ENCODE data around the gene MORN5.

MORN5 gene

GRCh38 chr9:122159026-122159924 is at the start of gene MORN5, which contains the start of gene NDUFA8 (continued):
- TF ChIP-seq ZBTB49 (tag by site-specific recombination; IDR thresholded peaks at IDR 0.05; ENCODE audit: low read depth) (no peak), FEZF1 (tag by site-specific recombination; IDR thresholded peaks at IDR 0.05) (no peak), ZBTB17 (tag by site-specific recombination; IDR thresholded peaks at IDR 0.05) (peak; percentile 77), ZBTB10 (tag by site-specific recombination; IDR thresholded peaks at IDR 0.05) (peak; percentile 56; the same call in 1 of the 2 replicates), ZXDB (tag by site-specific recombination; IDR thresholded peaks at IDR 0.05) (peak; percentile 42), PRDM10 (tag by site-specific recombination; IDR thresholded peaks at IDR 0.05) (peak; percentile 99), KLF17 (tag by site-specific recombination; IDR thresholded peaks at IDR 0.05) (0 out of 2 replicates have a peak, but pooled peaks have one; percentile 17), ZNF692 (tag by site-specific recombination; IDR thresholded peaks at IDR 0.05) (0 out of 2 replicates have a peak, but pooled peaks have one; percentile 24), ZNF10 (tag by site-specific recombination; IDR thresholded peaks at IDR 0.05) (no peak), BCL11B (tag by site-specific recombination; IDR thresholded peaks at IDR 0.05; ENCODE audit: low read depth) (no peak), ZFP69B (tag by site-specific recombination; IDR thresholded peaks at IDR 0.05) (no peak), ZBTB6 (tag by site-specific recombination; IDR thresholded peaks at IDR 0.05) (no peak), ZBTB7A (tag by site-specific recombination; IDR thresholded peaks at IDR 0.05; ENCODE audit: low read depth) (no peak)

All from HEK293 (cell line).